ENCODE data around the gene PCSK4. TPM values are rescaled to one million over a fixed set of nuclear protein-coding genes. Genes with fewer than 3 reads are reported as not detected.
A peak's percentile ranks its signal among the peaks of the same experiment; 100 is the strongest.

Gene PCSK4
- total and polyA plus RNA-seq, 2 of the 13 experiments (the other 11 are each of a cell fraction or from before 2014, with no cell fraction given), result 2.0 to 2.7 TPM

DNA sequence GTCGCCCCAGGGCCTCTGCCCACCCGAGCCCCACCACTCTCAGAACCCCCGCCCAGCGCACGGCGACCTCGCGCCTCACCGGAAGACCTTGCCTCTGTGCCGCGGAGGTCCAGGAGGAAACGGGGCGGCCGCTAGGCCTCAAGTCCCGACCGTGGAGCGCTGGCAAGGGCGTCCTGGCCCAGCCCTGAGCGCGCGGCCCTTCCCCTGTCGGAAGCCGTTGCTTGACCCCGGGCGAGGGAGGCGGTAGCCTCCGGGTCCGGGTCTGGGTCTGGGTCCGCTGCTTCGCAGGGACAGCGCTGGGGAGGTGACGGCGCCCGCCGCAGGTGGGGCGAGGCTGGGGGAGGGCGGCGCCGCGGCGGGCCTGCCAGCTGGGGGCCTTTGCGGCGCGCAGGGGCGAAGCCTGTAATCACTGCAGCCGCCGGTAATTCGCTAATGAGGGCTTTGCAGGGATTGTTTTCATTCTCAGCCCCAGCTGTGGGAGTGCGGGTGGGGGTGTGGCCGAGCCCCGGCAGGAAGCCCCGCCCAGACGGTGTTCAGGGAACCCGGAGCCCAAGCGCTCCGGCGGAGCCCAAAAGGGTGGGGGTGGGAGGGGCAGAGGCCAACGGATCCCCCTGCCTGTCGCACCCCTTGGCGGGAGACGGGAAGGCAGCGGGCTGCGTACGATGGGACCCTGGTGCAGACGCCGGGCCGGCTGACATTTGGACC is 19.7 kb downstream of the PCSK4 start (continued):
- TF ChIP-seq, protein P1, sequence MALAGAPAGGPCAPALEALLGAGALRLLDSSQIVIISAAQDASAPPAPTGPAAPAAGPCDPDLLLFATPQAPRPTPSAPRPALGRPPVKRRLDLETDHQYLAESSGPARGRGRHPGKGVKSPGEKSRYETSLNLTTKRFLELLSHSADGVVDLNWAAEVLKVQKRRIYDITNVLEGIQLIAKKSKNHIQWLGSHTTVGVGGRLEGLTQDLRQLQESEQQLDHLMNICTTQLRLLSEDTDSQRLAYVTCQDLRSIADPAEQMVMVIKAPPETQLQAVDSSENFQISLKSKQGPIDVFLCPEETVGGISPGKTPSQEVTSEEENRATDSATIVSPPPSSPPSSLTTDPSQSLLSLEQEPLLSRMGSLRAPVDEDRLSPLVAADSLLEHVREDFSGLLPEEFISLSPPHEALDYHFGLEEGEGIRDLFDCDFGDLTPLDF (CRISPR knock-in tag; IDR thresholded peaks at IDR 0.05), result no peak
- 0 out of 2 replicates have a peak, but pooled peaks have one; percentile 10 for TF ChIP-seq ZNF263 (CRISPR knock-in tag; IDR thresholded peaks at IDR 0.05)
- no peak for TF ChIP-seq ZNF564 (CRISPR knock-in tag; IDR thresholded peaks at IDR 0.05)
- TF ChIP-seq SP2 (CRISPR knock-in tag; IDR thresholded peaks at IDR 0.05), result no peak
- peak; percentile 12; the same call in 1 of the 2 replicates for TF ChIP-seq MEIS2 (CRISPR knock-in tag; IDR thresholded peaks at IDR 0.05)
- no peak for TF ChIP-seq ZNF766 (CRISPR knock-in tag; IDR thresholded peaks at IDR 0.05; ENCODE audit: borderline replicate concordance)
- no peak for TF ChIP-seq FOXP1 (IDR thresholded peaks at IDR 0.05)
- TF ChIP-seq FOXP1 (CRISPR knock-in tag; IDR thresholded peaks at IDR 0.05), result no peak
- TF ChIP-seq ZSCAN21 (CRISPR knock-in tag; IDR thresholded peaks at IDR 0.05; ENCODE audit: borderline replicate concordance), result no peak; the same call in 1 of the 2 replicates
- no peak for TF ChIP-seq ELF4 (CRISPR knock-in tag; IDR thresholded peaks at IDR 0.05; ENCODE audit: borderline replicate concordance)
- no peak for TF ChIP-seq ZNF12 (CRISPR knock-in tag; IDR thresholded peaks at IDR 0.05)
- TF ChIP-seq NRL (CRISPR knock-in tag; IDR thresholded peaks at IDR 0.05; ENCODE audit: borderline replicate concordance), result no peak
- TF ChIP-seq KDM1A (CRISPR knock-in tag; IDR thresholded peaks at IDR 0.05), result no peak
- TF ChIP-seq TSC22D2 (CRISPR knock-in tag; IDR thresholded peaks at IDR 0.05; ENCODE audit: borderline replicate concordance), result no peak
- no peak for TF ChIP-seq MAFK (conservative IDR thresholded peaks at IDR 0.05 in 1 of 2, IDR thresholded peaks at IDR 0.05 in 1 of 2; ENCODE audit: low read length in 2 of 2)
- TF ChIP-seq, protein P2, sequence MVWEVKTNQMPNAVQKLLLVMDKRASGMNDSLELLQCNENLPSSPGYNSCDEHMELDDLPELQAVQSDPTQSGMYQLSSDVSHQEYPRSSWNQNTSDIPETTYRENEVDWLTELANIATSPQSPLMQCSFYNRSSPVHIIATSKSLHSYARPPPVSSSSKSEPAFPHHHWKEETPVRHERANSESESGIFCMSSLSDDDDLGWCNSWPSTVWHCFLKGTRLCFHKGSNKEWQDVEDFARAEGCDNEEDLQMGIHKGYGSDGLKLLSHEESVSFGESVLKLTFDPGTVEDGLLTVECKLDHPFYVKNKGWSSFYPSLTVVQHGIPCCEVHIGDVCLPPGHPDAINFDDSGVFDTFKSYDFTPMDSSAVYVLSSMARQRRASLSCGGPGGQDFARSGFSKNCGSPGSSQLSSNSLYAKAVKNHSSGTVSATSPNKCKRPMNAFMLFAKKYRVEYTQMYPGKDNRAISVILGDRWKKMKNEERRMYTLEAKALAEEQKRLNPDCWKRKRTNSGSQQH (CRISPR knock-in tag; IDR thresholded peaks at IDR 0.05; ENCODE audit: low read depth), result no peak
- no peak for TF ChIP-seq ZNF30 (CRISPR knock-in tag; IDR thresholded peaks at IDR 0.05)
- peak; percentile 5; the same call in 1 of the 2 replicates for TF ChIP-seq ZNF776 (CRISPR knock-in tag; IDR thresholded peaks at IDR 0.05)
- TF ChIP-seq MED1 (CRISPR knock-in tag; IDR thresholded peaks at IDR 0.05), result no peak
- TF ChIP-seq, protein P3, sequence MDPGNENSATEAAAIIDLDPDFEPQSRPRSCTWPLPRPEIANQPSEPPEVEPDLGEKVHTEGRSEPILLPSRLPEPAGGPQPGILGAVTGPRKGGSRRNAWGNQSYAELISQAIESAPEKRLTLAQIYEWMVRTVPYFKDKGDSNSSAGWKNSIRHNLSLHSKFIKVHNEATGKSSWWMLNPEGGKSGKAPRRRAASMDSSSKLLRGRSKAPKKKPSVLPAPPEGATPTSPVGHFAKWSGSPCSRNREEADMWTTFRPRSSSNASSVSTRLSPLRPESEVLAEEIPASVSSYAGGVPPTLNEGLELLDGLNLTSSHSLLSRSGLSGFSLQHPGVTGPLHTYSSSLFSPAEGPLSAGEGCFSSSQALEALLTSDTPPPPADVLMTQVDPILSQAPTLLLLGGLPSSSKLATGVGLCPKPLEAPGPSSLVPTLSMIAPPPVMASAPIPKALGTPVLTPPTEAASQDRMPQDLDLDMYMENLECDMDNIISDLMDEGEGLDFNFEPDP (CRISPR knock-in tag; conservative IDR thresholded peaks at IDR 0.05), result no peak
- no peak for TF ChIP-seq HNRNPLL (IDR thresholded peaks at IDR 0.05; ENCODE audit: low read depth, low read length, poor library complexity, severe bottlenecking)
- TF ChIP-seq ZNF282 (IDR thresholded peaks at IDR 0.05; ENCODE audit: partially characterized antibody), result no peak
- TF ChIP-seq, protein P4, sequence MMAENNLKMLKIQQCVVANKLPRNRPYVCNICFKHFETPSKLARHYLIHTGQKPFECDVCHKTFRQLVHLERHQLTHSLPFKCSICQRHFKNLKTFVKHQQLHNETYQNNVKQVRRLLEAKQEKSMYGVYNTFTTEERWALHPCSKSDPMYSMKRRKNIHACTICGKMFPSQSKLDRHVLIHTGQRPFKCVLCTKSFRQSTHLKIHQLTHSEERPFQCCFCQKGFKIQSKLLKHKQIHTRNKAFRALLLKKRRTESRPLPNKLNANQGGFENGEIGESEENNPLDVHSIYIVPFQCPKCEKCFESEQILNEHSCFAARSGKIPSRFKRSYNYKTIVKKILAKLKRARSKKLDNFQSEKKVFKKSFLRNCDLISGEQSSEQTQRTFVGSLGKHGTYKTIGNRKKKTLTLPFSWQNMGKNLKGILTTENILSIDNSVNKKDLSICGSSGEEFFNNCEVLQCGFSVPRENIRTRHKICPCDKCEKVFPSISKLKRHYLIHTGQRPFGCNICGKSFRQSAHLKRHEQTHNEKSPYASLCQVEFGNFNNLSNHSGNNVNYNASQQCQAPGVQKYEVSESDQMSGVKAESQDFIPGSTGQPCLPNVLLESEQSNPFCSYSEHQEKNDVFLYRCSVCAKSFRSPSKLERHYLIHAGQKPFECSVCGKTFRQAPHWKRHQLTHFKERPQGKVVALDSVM (CRISPR knock-in tag; IDR thresholded peaks at IDR 0.05), result peak; percentile 49; the same call in 1 of the 2 replicates
- TF ChIP-seq NR2F6 (IDR thresholded peaks at IDR 0.05), result no peak
- TF ChIP-seq NR2F6 (CRISPR knock-in tag; IDR thresholded peaks at IDR 0.05), result no peak; the same call in 1 of the 2 replicates
- no peak for TF ChIP-seq NONO (IDR thresholded peaks at IDR 0.05)
- TF ChIP-seq NONO (CRISPR knock-in tag; conservative IDR thresholded peaks at IDR 0.05), result no peak

Measured in HepG2 (cell line).